CD14-positive monocyte (primary cell): ENCODE data around the gene ZNF408. TPM values are rescaled to one million over a fixed set of nuclear protein-coding genes. Genes with fewer than 3 reads are reported as not detected.

Source experiments
- DNase-seq, 3 donors: peaks; one replicate each; pipeline ENCODE4 v3.0.0-alpha.2; 2011 to 2022
- H2AFZ ChIP-seq: 2 replicates; pipeline ENCODE4 v1.6.0; 2012; ENCODE audit warnings: mild to moderate bottlenecking, low read depth, low read length, inconsistent platforms; ENCODE audit not compliant: insufficient read depth, poor library complexity, severe bottlenecking
- H3K27ac ChIP-seq, 2 donors: 1 replicate in 1 of 2; 2 replicates in 1 of 2; pipeline ENCODE4 v1.5.1; 2012 to 2013; ENCODE audit warnings: low read length in 2 of 2, control low read depth in 1 of 2, inconsistent platforms in 1 of 2, low read depth in 1 of 2, mild to moderate bottlenecking in 1 of 2
- H3K27me3 ChIP-seq, 2 donors: one replicate each; pipeline versions ENCODE4 v1.6.0 to v1.6.1; 2011 to 2013; ENCODE audit warnings: low read length in 2 of 2; ENCODE audit not compliant: control insufficient read depth in 2 of 2, insufficient read depth in 2 of 2
- H3K36me3 ChIP-seq, 2 donors: replicated peaks in 1 of 2; 1 replicate in 1 of 2; 2 replicates in 1 of 2; pipeline versions ENCODE4 v1.5.1 to v1.6.1; 2012 to 2013; ENCODE audit warnings: low read length in 2 of 2, control low read depth in 1 of 2, inconsistent platforms in 1 of 2, mild to moderate bottlenecking in 1 of 2; ENCODE audit not compliant: insufficient read depth in 2 of 2, control insufficient read depth in 1 of 2
- H3K4me1 ChIP-seq, 2 donors: 1 replicate in 1 of 2; 2 replicates in 1 of 2; pipeline versions ENCODE4 v1.5.1 to v1.6.1; 2012 to 2013; ENCODE audit warnings: low read length in 2 of 2, control low read depth in 1 of 2, inconsistent platforms in 1 of 2, mild to moderate bottlenecking in 1 of 2, moderate library complexity in 1 of 2; ENCODE audit not compliant: insufficient read depth in 2 of 2, control insufficient read depth in 1 of 2
- H3K4me2 ChIP-seq: replicated peaks from 2 replicates; pipeline ENCODE3; 2012; ENCODE audit warnings: low read length, moderate library complexity, mild to moderate bottlenecking; ENCODE audit not compliant: poor library complexity, severe bottlenecking; ENCODE audit errors: extremely low read depth
- H3K4me3 ChIP-seq, 3 experiments: fragments of 200-600 bp in 1 of 3; sonication (generic) in 1 of 3; replicated peaks in 1 of 3; 1 replicate in 2 of 3; 2 replicates in 1 of 3; pipeline ENCODE4 v1.5.1; 2011 to 2013; ENCODE audit warnings: low read length in 3 of 3, mild to moderate bottlenecking in 3 of 3, control low read depth in 2 of 3, low read depth in 2 of 3, inconsistent platforms in 1 of 3, moderate library complexity in 1 of 3
- H3K79me2 ChIP-seq: 2 replicates; pipeline ENCODE4 v1.6.0; 2012; ENCODE audit warnings: mild to moderate bottlenecking, control low read depth, inconsistent platforms, low read length, moderate library complexity; ENCODE audit not compliant: insufficient read depth
- H3K9ac ChIP-seq: 2 replicates; pipeline ENCODE4 v1.6.0; 2017; ENCODE audit warnings: low read length, mild to moderate bottlenecking; ENCODE audit not compliant: insufficient read depth, poor library complexity, severe bottlenecking
- H3K9me3 ChIP-seq, 2 donors: replicated peaks in 1 of 2; 1 replicate in 1 of 2; 2 replicates in 1 of 2; pipeline versions ENCODE4 v1.5.1 to v1.6.1; 2012 to 2013; ENCODE audit warnings: low read length in 2 of 2, control low read depth in 1 of 2; ENCODE audit not compliant: control insufficient read depth in 1 of 2, insufficient read depth in 1 of 2
- H4K20me1 ChIP-seq: 2 replicates; pipeline ENCODE4 v1.6.0; 2012; ENCODE audit warnings: mild to moderate bottlenecking, low read length, control low read depth, moderate library complexity; ENCODE audit not compliant: insufficient read depth
- H3K27ac Mint-ChIP-seq, 7 donors: one replicate each; pipeline ENCODE4 v1.8.0; 2020; ENCODE audit warnings: mild to moderate bottlenecking in 7 of 7, mixed read lengths in 7 of 7, moderate library complexity in 6 of 7, inconsistent platforms in 2 of 7
- H3K27me3 Mint-ChIP-seq, 3 donors: one replicate each; pipeline ENCODE4 v1.8.0; 2021 to 2022; ENCODE audit warnings: low read depth in 3 of 3, mild to moderate bottlenecking in 3 of 3, mixed read lengths in 3 of 3, moderate library complexity in 3 of 3, inconsistent platforms in 1 of 3
- H3K36me3 Mint-ChIP-seq, 2 donors: one replicate each; pipeline ENCODE4 v1.8.0; 2020; ENCODE audit warnings: mixed read lengths in 2 of 2, inconsistent platforms in 1 of 2, mild to moderate bottlenecking in 1 of 2
- H3K4me1 Mint-ChIP-seq: one replicate; pipeline ENCODE4 v1.8.0; 2020; ENCODE audit warnings: mild to moderate bottlenecking, mixed read lengths
- H3K4me3 Mint-ChIP-seq, 2 donors: one replicate each; pipeline ENCODE4 v1.8.0; 2020; ENCODE audit warnings: mild to moderate bottlenecking in 2 of 2, mixed read lengths in 2 of 2, moderate library complexity in 1 of 2
- H3K9me3 Mint-ChIP-seq, 7 donors: one replicate each; pipeline ENCODE4 v1.8.0; 2020 to 2022; ENCODE audit warnings: mixed read lengths in 7 of 7, mild to moderate bottlenecking in 6 of 7, moderate library complexity in 6 of 7, inconsistent platforms in 2 of 7
- WGBS: methylation state at CpG from one replicate; pipeline ENCODE4 v1.1.5; 2013; ENCODE audit warnings: missing lambda C conversion rate; ENCODE audit not compliant: insufficient coverage; 5-methylcytosine and 5-hydroxymethylcytosine counted together
- intact Hi-C, 2 donors: fragments of 100-400 bp; cut with micrococcal nuclease; formaldehyde crosslinking; loops; one replicate each; pipeline versions ENCODE4 v1.15.0 to v1.15.1; 2023
- polyA plus RNA-seq, 3 donors: library from polyadenylated mRNA; depleted of rRNA in 1 of 3; unstranded in 2 of 3; stranded (reverse) in 1 of 3; fragments of 300-500 nt in 2 of 3; fragments of >200 nt in 1 of 3; fragmentation: Illumina TruSeq in 2 of 3; gene quantifications; 1 replicate in 2 of 3; 2 replicates in 1 of 3; pipeline ENCODE4 v1.2.3, GENCODE V29; 2012 to 2021
- TF ChIP-seq, protein P1 (sequence below): fragments of 200-600 bp; IDR thresholded peaks from one replicate; pipeline ENCODE4 v1.8.0; 2022; ENCODE audit warnings: antibody characterized with exemption, mild to moderate bottlenecking

ZNF408 gene
- polyA plus RNA-seq, 3 donors = 4.1 to 4.5 (median 4.2) TPM

DNA sequence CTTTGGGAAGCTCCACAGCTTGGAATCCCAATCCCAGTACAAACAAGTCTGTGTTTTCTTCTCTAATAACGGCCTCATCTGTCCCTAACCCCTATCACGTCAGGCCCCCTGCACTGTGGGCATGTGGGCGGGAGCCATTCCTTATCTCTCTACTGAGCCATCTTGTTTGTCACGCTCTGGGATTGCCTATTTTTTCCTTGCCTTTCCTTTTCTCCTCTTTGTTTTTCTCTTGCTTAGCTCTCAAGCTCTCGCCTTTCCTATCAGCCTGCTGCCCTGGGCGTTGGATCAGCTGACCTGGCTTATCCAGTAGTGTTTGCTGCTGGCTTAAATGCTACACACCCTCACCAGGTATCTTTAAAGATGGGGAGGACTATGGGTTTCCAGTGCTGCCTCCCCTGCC is 36.2 kb upstream of the ZNF408 start:
- peaks cover 6 to 10% of the 10 kb centered on the region in 2 donors for H3K4me1 ChIP-seq
- H4K20me1 ChIP-seq = peaks cover 5% of the 10 kb centered on the region
- no peak overlapping the region for H3K27ac ChIP-seq
- Mint-ChIP-seq H3K27ac (peak overlapping the region in 3 of 7 donors; percentile 58 to 80 (median 64)), H3K9me3 (no peaks in the 10 kb centered on the region), H3K4me1 (peaks cover 11% of the 10 kb centered on the region), H3K4me3 (no peak overlapping the region), H3K27me3 (peaks cover 0 to 1% (median 0%) of the 10 kb centered on the region in 3 donors), H3K36me3 (peaks cover 82 to 97% of the 10 kb centered on the region in 2 donors)
- TF ChIP-seq, protein P1, sequence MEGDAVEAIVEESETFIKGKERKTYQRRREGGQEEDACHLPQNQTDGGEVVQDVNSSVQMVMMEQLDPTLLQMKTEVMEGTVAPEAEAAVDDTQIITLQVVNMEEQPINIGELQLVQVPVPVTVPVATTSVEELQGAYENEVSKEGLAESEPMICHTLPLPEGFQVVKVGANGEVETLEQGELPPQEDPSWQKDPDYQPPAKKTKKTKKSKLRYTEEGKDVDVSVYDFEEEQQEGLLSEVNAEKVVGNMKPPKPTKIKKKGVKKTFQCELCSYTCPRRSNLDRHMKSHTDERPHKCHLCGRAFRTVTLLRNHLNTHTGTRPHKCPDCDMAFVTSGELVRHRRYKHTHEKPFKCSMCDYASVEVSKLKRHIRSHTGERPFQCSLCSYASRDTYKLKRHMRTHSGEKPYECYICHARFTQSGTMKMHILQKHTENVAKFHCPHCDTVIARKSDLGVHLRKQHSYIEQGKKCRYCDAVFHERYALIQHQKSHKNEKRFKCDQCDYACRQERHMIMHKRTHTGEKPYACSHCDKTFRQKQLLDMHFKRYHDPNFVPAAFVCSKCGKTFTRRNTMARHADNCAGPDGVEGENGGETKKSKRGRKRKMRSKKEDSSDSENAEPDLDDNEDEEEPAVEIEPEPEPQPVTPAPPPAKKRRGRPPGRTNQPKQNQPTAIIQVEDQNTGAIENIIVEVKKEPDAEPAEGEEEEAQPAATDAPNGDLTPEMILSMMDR = no peak
- peaks cover 37% of the 10 kb centered on the region for H3K79me2 ChIP-seq
- no peak overlapping the region for H2AFZ ChIP-seq
- DNase-seq = no peak
- WGBS = 100% methylated on average over 4 of the region's 6 CpGs
- peaks cover 84 to 97% of the 10 kb centered on the region in 2 donors for H3K36me3 ChIP-seq
- H3K4me2 ChIP-seq = no peak overlapping the region
- H3K27me3 ChIP-seq = no peaks in the 10 kb centered on the region
- H3K9me3 ChIP-seq = no peaks in the 10 kb centered on the region
- no peak overlapping the region for H3K9ac ChIP-seq
- H3K4me3 ChIP-seq = no peak overlapping the region
- intact Hi-C loops = no loop called here

DNA sequence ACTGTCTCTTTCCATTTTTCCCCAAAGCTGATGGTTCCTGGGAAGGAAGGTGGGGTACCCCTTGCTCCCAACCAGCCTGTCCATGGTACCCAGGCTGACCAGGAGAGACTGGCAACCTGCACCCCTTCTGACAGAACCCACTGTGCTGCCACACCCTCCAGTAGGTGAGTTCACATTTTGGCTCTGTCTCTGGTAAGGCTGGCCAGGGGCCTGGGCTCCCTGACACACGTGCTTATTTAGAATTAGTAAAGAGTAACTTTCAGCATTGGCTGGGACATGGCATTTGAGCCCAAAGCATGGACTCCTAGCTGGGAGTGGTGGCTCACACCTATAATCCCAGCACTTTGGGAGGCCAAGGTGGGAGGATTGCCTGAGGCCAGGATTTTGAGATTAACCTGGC is 35.5 kb upstream of the ZNF408 start:
- H3K27ac ChIP-seq = no peak overlapping the region
- no peak for DNase-seq
- peak overlapping the region in 2 of 7 donors; percentile 32 to 79 for H3K27ac Mint-ChIP-seq

More for the DNA sequence above, 35.5 kb upstream of the ZNF408 start:
- intact Hi-C loops = no loop called here
- Histone ChIP-seq H3K36me3 (peaks cover 78 to 94% of the 10 kb centered on the region in 2 donors), H2AFZ (no peak overlapping the region), H3K4me2 (no peak overlapping the region), H3K79me2 (peaks cover 41% of the 10 kb centered on the region), H3K4me3 (no peak overlapping the region), H4K20me1 (peaks cover 5% of the 10 kb centered on the region), H3K9ac (no peak overlapping the region), H3K9me3 (no peaks in the 10 kb centered on the region), H3K27me3 (no peaks in the 10 kb centered on the region), H3K4me1 (peaks cover 8 to 10% of the 10 kb centered on the region in 2 donors)
- H3K27me3 Mint-ChIP-seq = peaks cover 0 to 1% (median 0%) of the 10 kb centered on the region in 3 donors
- no CpG with 5 or more reads among the region's 1 CpG for WGBS
- TF ChIP-seq, protein P1 = no peak
- H3K9me3 Mint-ChIP-seq = no peaks in the 10 kb centered on the region
- H3K4me3 Mint-ChIP-seq = no peak overlapping the region
- peaks cover 11% of the 10 kb centered on the region for H3K4me1 Mint-ChIP-seq
- H3K36me3 Mint-ChIP-seq = peaks cover 80 to 95% of the 10 kb centered on the region in 2 donors
